ENCODE results near the gene NPAS2.

GRCh38 chr2:100903534-100904258, 83.8 kb downstream of the NPAS2 start:
- TF ChIP-seq EP300 (IDR thresholded peaks at IDR 0.05) (no peak), CTCF (IDR thresholded peaks at IDR 0.05) (no peak)

Data from gastroesophageal sphincter (tissue), 3 donors.